GM12878 (cell line): ENCODE data around the gene BCAR3. TPM values are rescaled to one million over a fixed set of nuclear protein-coding genes. Genes with fewer than 3 reads are reported as not detected.

Experiments
- ATAC-seq: fragments of 200-7000 bp; cut with Tn5 transposase; 3 replicates; pipeline ENCODE4 v1.9.1; 2020; ENCODE audit warnings: mild to moderate bottlenecking, moderate library complexity
- BruUV-seq: library from RNA; stranded (reverse); fragments of 400-500 nt; replicated peaks from 2 replicates; lab custom pipeline; 2021; lab: Mats Ljungman, UMichigan
- CTCF ChIA-PET: fragments of 300-600 bp; sonication (Branson Sonifier 250); formaldehyde crosslinking; extraction: SDS; loops from one replicate; lab custom pipeline; 2021; ENCODE audit warnings: inconsistent platforms; lab: Yijun Ruan, JAX
- POLR2A ChIA-PET: fragments of 350-600 bp; formaldehyde crosslinking; extraction: SDS; loops from one replicate; lab custom pipeline; 2021; ENCODE audit warnings: inconsistent platforms; lab: Charles Lee
- RAD21 ChIA-PET: fragments of 300-600 bp; sonication (Branson Sonifier 250); formaldehyde crosslinking; loops from one replicate; lab custom pipeline; 2023; ENCODE audit warnings: antibody characterized with exemption; ENCODE audit not compliant: unreplicated experiment; lab: Charles Lee
- SMC1A ChIA-PET: fragments of 300-600 bp; sonication (Branson Sonifier 250); formaldehyde crosslinking; loops from one replicate; lab custom pipeline; 2023; ENCODE audit not compliant: unreplicated experiment, uncharacterized antibody; lab: Charles Lee
- DNase-seq: peaks from one replicate; pipeline ENCODE4 v3.0.0-alpha.2; 2011; ENCODE audit warnings: low read depth, low spot score
- FAIRE-seq: peaks from 3 replicates; lab custom pipeline; 2011; peaks lifted over from hg19 to GRCh38; lab: Jason Lieb, UNC
- H2AFZ ChIP-seq: 2 replicates; pipeline ENCODE4 v1.6.0; 2011; ENCODE audit warnings: low read depth, low read length, control low read depth; ENCODE audit not compliant: control insufficient read depth
- H3K27ac ChIP-seq: 2 replicates; pipeline ENCODE4 v1.5.1; 2011; ENCODE audit warnings: control low read depth; ENCODE audit not compliant: control insufficient read depth, insufficient read depth
- H3K27me3 ChIP-seq, 2 experiments: replicated peaks in 1 of 2; 2 replicates each; pipeline versions ENCODE4 v1.6.0 to v1.6.1; 2011; ENCODE audit warnings: low read length in 1 of 2; ENCODE audit not compliant: control insufficient read depth in 2 of 2, insufficient read depth in 2 of 2
- H3K36me3 ChIP-seq, 2 experiments: 2 replicates each; pipeline ENCODE4 v1.5.1; 2011; ENCODE audit warnings: low read length in 1 of 2; ENCODE audit not compliant: control insufficient read depth in 2 of 2, insufficient read depth in 2 of 2
- H3K4me1 ChIP-seq: 2 replicates; pipeline ENCODE4 v1.6.1; 2011; ENCODE audit warnings: mild to moderate bottlenecking, low read length, moderate library complexity, mixed read lengths; ENCODE audit not compliant: control insufficient read depth, insufficient read depth
- H3K4me2 ChIP-seq: 2 replicates; pipeline ENCODE4 v1.6.0; 2011; ENCODE audit warnings: control low read depth; ENCODE audit not compliant: control insufficient read depth, insufficient read depth
- H3K4me3 ChIP-seq: fragments of 200-600 bp; sonication (generic); 2 replicates; pipeline ENCODE4 v1.5.1; 2016
- H3K79me2 ChIP-seq: 2 replicates; pipeline ENCODE4 v1.6.0; 2011; ENCODE audit warnings: low read length; ENCODE audit not compliant: control insufficient read depth, insufficient read depth
- H3K9ac ChIP-seq: 2 replicates; pipeline ENCODE4 v1.8.0; 2011; ENCODE audit warnings: low read length, control low read depth, mixed read lengths; ENCODE audit not compliant: control insufficient read depth, insufficient read depth
- H3K9me3 ChIP-seq: replicated peaks from 3 replicates; pipeline ENCODE4 v1.5.1; 2011; ENCODE audit warnings: mild to moderate bottlenecking, low read length; ENCODE audit not compliant: control insufficient read depth, insufficient read depth
- H4K20me1 ChIP-seq: 2 replicates; pipeline ENCODE4 v1.6.0; 2011; ENCODE audit not compliant: control insufficient read depth, insufficient read depth
- ATF7 ChIP-seq: fragments of 450-650 bp; IDR thresholded peaks from 2 replicates; pipeline ENCODE4 v1.6.1; 2016; ENCODE audit warnings: low read depth, mild to moderate bottlenecking
- ESRRA ChIP-seq: IDR thresholded peaks from 2 replicates; pipeline ENCODE4 v1.6.1; 2012; ENCODE audit warnings: mild to moderate bottlenecking, low read length, improper control_type of control experiment
- EZH2 ChIP-seq: IDR thresholded peaks from 2 replicates; pipeline ENCODE4 v1.6.1; 2012; ENCODE audit warnings: low read depth, mild to moderate bottlenecking, control low read depth, inconsistent platforms, low read length, borderline replicate concordance; ENCODE audit not compliant: control insufficient read depth
- GABPA ChIP-seq: IDR thresholded peaks from 2 replicates; pipeline ENCODE4 v1.6.1; 2014; ENCODE audit warnings: antibody characterized with exemption, low read depth, mild to moderate bottlenecking, inconsistent platforms
- IKZF2 ChIP-seq, 2 experiments: fragments of 450-650 bp; IDR thresholded peaks; 2 replicates each; pipeline ENCODE4 v1.6.1; 2017; ENCODE audit warnings: mild to moderate bottlenecking in 2 of 2, moderate library complexity in 2 of 2
- NFXL1 ChIP-seq: fragments of 450-650 bp; IDR thresholded peaks from 2 replicates; pipeline ENCODE4 v1.6.1; 2017; ENCODE audit warnings: antibody characterized with exemption, mild to moderate bottlenecking, borderline replicate concordance
- POLR2A ChIP-seq: IDR thresholded peaks from 2 replicates; pipeline ENCODE4 v1.6.1; 2011; ENCODE audit warnings: low read depth, mild to moderate bottlenecking, low read length
- POU2F2 ChIP-seq: IDR thresholded peaks from 3 replicates; pipeline ENCODE4 v1.6.1; 2011; ENCODE audit warnings: low read depth, mild to moderate bottlenecking, low read length, borderline replicate concordance
- SIX5 ChIP-seq: IDR thresholded peaks from 2 replicates; pipeline ENCODE4 v1.6.1; 2011; ENCODE audit warnings: mild to moderate bottlenecking, low read depth, low read length, moderate library complexity; ENCODE audit not compliant: severe bottlenecking
- in situ Hi-C: fragments of 300-500 bp; cut with MboI; formaldehyde crosslinking; loops from 9 replicates; pipeline ENCODE4 v1.14.3; 2018; ENCODE audit warnings: mixed read lengths
- intact Hi-C: fragments of 100-400 bp; cut with micrococcal nuclease; formaldehyde crosslinking; loops from one replicate; pipeline ENCODE4 v1.14.2; 2022; ENCODE audit not compliant: unreplicated experiment
- polyA plus RNA-seq, 11 experiments: library from polyadenylated mRNA; depleted of rRNA in 4 of 11; unstranded in 6 of 11; stranded (reverse) in 5 of 11; fragments of >200 nt; fragmentation: Nextera tagmentation in 4 of 11; fragmentation: Illumina TruSeq in 1 of 11; extraction: Ambion mirVana in 4 of 11; extraction: Trizol in 1 of 11; gene quantifications; 1 replicate in 1 of 11; 2 replicates in 10 of 11; pipeline versions ENCODE4 v1.2.1 to v1.2.3, GENCODE V29; 2011 to 2016; ENCODE audit warnings: inconsistent platforms in 2 of 11, missing spikeins in 2 of 11, low read depth in 1 of 11
- total RNA-seq, 4 experiments: library from RNA; depleted of rRNA in 3 of 4; stranded (reverse); fragments of >200 nt in 3 of 4; fragmentation: Illumina TruSeq in 1 of 4; extraction: Trizol in 1 of 4; gene quantifications; 2 replicates each; pipeline versions ENCODE4 v1.2.1 to v1.2.3, GENCODE V29; 2013 to 2021
- TF ChIP-seq, protein P1 (sequence below): fragments of 450-650 bp; formaldehyde crosslinking; IDR thresholded peaks from 2 replicates; pipeline ENCODE4 v1.4.0; 2020; ENCODE audit warnings: mild to moderate bottlenecking, moderate library complexity
- TF ChIP-seq, protein P2 (sequence below): fragments of 450-650 bp; IDR thresholded peaks from 2 replicates; pipeline ENCODE4 v1.6.1; 2014; ENCODE audit warnings: mild to moderate bottlenecking
- TF ChIP-seq, protein P3 (sequence below): fragments of 450-650 bp; IDR thresholded peaks from 2 replicates; pipeline ENCODE4 v1.6.1; 2016; ENCODE audit warnings: mild to moderate bottlenecking
- TF ChIP-seq, protein P4 (sequence below): IDR thresholded peaks from 2 replicates; pipeline ENCODE4 v1.6.1; 2011; ENCODE audit warnings: mild to moderate bottlenecking, low read depth, low read length, moderate library complexity; ENCODE audit not compliant: insufficient replicate concordance
- TF ChIP-seq, protein P5 (sequence below): IDR thresholded peaks from 2 replicates; pipeline ENCODE4 v1.6.1; 2012; ENCODE audit warnings: low read depth, low read length, improper control_type of control experiment

The BCAR3 gene
- total and polyA plus RNA-seq, 10 of the 15 experiments (the other 5 are each of a cell fraction or from before 2014, with no cell fraction given), result 1.3 to 6.6 (median 1.8) TPM

DNA sequence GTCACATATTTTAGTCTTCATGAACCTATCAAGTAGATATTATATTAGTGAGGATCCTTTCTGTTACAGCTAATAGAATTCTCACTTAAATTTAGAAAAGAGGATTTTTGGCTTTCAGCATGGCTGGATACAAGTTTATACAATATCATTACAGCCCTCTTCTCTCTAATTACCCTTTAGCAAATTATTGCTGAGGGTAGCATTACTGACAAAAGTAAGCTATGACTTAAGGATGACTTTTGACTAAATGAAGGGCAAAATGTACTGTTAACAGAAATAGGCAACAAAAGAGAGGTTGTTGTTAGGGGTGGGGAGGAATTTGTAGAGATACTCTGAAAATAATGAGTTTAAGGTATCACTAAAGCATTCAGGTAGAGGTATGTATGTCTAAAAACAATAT is 148.0 kb downstream of the BCAR3 start:
- no TSS peak for BruUV-seq
- FAIRE-seq (no peak), DNase-seq (no peak), ATAC-seq (no peak)
- Histone ChIP-seq H3K9ac (no peak overlapping the region), H3K36me3 (no peaks in the 10 kb centered on the region), H3K79me2 (no peaks in the 10 kb centered on the region), H4K20me1 (no peaks in the 10 kb centered on the region), H2AFZ (no peak overlapping the region), H3K27ac (no peak overlapping the region), H3K9me3 (no peaks in the 10 kb centered on the region), H3K27me3 (no peaks in the 10 kb centered on the region; a peak in 1 of 4 replicates), H3K4me3 (no peak overlapping the region), H3K4me1 (no peaks in the 10 kb centered on the region), H3K4me2 (no peak overlapping the region)
- ChIA-PET RAD21 (no interaction called here), CTCF (interaction anchor here (0.7 kb wide), 1 partner anchor 96 kb away, joined by 3 read pairs; no protein-coding TSS in a partner anchor), SMC1A (interaction anchor here (0.6 kb wide), 1 partner anchor 38 kb away, joined by 3 read pairs; no protein-coding TSS in a partner anchor), POLR2A (no interaction called here)
- in situ Hi-C loops (no loop called here), intact Hi-C loops (no loop called here)
- TF ChIP-seq ATF7 (no peak), EZH2 (no peak), NFXL1 (no peak), ESRRA (no peak), POLR2A (no peak), POU2F2 (no peak), SIX5 (no peak), GABPA (no peak), IKZF2 (IDR thresholded peaks at IDR 0.05) (no peak)
- TF ChIP-seq, protein P1, sequence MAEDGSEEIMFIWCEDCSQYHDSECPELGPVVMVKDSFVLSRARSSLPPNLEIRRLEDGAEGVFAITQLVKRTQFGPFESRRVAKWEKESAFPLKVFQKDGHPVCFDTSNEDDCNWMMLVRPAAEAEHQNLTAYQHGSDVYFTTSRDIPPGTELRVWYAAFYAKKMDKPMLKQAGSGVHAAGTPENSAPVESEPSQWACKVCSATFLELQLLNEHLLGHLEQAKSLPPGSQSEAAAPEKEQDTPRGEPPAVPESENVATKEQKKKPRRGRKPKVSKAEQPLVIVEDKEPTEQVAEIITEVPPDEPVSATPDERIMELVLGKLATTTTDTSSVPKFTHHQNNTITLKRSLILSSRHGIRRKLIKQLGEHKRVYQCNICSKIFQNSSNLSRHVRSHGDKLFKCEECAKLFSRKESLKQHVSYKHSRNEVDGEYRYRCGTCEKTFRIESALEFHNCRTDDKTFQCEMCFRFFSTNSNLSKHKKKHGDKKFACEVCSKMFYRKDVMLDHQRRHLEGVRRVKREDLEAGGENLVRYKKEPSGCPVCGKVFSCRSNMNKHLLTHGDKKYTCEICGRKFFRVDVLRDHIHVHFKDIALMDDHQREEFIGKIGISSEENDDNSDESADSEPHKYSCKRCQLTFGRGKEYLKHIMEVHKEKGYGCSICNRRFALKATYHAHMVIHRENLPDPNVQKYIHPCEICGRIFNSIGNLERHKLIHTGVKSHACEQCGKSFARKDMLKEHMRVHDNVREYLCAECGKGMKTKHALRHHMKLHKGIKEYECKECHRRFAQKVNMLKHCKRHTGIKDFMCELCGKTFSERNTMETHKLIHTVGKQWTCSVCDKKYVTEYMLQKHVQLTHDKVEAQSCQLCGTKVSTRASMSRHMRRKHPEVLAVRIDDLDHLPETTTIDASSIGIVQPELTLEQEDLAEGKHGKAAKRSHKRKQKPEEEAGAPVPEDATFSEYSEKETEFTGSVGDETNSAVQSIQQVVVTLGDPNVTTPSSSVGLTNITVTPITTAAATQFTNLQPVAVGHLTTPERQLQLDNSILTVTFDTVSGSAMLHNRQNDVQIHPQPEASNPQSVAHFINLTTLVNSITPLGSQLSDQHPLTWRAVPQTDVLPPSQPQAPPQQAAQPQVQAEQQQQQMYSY (CRISPR knock-in tag), result no peak
- TF ChIP-seq, protein P2, sequence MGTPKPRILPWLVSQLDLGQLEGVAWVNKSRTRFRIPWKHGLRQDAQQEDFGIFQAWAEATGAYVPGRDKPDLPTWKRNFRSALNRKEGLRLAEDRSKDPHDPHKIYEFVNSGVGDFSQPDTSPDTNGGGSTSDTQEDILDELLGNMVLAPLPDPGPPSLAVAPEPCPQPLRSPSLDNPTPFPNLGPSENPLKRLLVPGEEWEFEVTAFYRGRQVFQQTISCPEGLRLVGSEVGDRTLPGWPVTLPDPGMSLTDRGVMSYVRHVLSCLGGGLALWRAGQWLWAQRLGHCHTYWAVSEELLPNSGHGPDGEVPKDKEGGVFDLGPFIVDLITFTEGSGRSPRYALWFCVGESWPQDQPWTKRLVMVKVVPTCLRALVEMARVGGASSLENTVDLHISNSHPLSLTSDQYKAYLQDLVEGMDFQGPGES, result no peak
- TF ChIP-seq, protein P3, sequence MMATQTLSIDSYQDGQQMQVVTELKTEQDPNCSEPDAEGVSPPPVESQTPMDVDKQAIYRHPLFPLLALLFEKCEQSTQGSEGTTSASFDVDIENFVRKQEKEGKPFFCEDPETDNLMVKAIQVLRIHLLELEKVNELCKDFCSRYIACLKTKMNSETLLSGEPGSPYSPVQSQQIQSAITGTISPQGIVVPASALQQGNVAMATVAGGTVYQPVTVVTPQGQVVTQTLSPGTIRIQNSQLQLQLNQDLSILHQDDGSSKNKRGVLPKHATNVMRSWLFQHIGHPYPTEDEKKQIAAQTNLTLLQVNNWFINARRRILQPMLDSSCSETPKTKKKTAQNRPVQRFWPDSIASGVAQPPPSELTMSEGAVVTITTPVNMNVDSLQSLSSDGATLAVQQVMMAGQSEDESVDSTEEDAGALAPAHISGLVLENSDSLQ, result no peak
- TF ChIP-seq, protein P4, sequence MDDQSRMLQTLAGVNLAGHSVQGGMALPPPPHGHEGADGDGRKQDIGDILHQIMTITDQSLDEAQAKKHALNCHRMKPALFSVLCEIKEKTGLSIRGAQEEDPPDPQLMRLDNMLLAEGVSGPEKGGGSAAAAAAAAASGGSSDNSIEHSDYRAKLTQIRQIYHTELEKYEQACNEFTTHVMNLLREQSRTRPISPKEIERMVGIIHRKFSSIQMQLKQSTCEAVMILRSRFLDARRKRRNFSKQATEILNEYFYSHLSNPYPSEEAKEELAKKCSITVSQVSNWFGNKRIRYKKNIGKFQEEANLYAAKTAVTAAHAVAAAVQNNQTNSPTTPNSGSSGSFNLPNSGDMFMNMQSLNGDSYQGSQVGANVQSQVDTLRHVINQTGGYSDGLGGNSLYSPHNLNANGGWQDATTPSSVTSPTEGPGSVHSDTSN, result no peak
- TF ChIP-seq, protein P5, sequence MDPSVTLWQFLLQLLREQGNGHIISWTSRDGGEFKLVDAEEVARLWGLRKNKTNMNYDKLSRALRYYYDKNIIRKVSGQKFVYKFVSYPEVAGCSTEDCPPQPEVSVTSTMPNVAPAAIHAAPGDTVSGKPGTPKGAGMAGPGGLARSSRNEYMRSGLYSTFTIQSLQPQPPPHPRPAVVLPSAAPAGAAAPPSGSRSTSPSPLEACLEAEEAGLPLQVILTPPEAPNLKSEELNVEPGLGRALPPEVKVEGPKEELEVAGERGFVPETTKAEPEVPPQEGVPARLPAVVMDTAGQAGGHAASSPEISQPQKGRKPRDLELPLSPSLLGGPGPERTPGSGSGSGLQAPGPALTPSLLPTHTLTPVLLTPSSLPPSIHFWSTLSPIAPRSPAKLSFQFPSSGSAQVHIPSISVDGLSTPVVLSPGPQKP, result no peak
